ENCODE results near the gene BRCA1. TPM values are rescaled to one million over a fixed set of nuclear protein-coding genes. Genes with fewer than 3 reads are reported as not detected.

Gene BRCA1
- total RNA-seq, 3 donors from 2014 or later: 8.8 to 17.4 (median 10.3) TPM

- Histone ChIP-seq H3K9me3 (no peaks in the 10 kb centered on the region), H3K4me1 (ENCODE audit: low read depth) (peaks cover 15% of the 10 kb centered on the region), H3K4me3 (peak overlapping the region; percentile 42), H3K36me3 (ENCODE audit: low read depth) (peaks cover 4% of the 10 kb centered on the region)
- no peak for ATAC-seq
- DNase-seq: no peak
- intact Hi-C loops (cut with DNase I, micrococcal nuclease): no loop called here
- no peak for TF ChIP-seq CTCF (IDR thresholded peaks at IDR 0.05)
Measured at GRCh38 chr17:42999003-42999525, 126.1 kb downstream of the BRCA1 start.

GRCh38 chr17:42997984-42998938, 126.9 kb downstream of the BRCA1 start, which contains the start of gene RPL27:
Gene RPL27 (plus strand): TSS chr17:42998419. CDS start chr17:42998751, 332 bp downstream.
- ATAC-seq (peak; percentile 97), DNase-seq (peak; percentile 97 to 99 (median 98))
- Histone ChIP-seq H3K9me3 (no peaks in the 10 kb centered on the region), H3K4me3 (peak within 1 kb of the TSS; percentile 42), H3K36me3 (ENCODE audit: low read depth) (peaks cover 4% of the 10 kb centered on the region), H3K4me1 (ENCODE audit: low read depth) (peaks cover 15% of the 10 kb centered on the region)
- intact Hi-C loops (cut with DNase I, micrococcal nuclease): no loop called here
- TF ChIP-seq CTCF (IDR thresholded peaks at IDR 0.05): peak; percentile 78

- no peak for ATAC-seq
- intact Hi-C loops (cut with DNase I, micrococcal nuclease): no loop called here
Measured at GRCh38 chr17:42997390-42997983, 127.7 kb downstream of the BRCA1 start.

More at GRCh38 chr17:42997390-42997983, 127.7 kb downstream of the BRCA1 start:
- Histone ChIP-seq H3K9me3 (no peaks in the 10 kb centered on the region), H3K4me3 (no peak overlapping the region), H3K36me3 (ENCODE audit: low read depth) (peaks cover 4% of the 10 kb centered on the region), H3K4me1 (ENCODE audit: low read depth) (peaks cover 15% of the 10 kb centered on the region)
- TF ChIP-seq CTCF (IDR thresholded peaks at IDR 0.05): no peak
- no peak for DNase-seq

Other genes starting within 250 kb of the BRCA1 start
- gene G6PC1, start 224.6 kb downstream of the BRCA1 start, total RNA-seq: under 1 TPM in 1 of 3 donors, not detected in 2; 0.67 TPM
- 10 to 100 TPM; 25.9 to 30.7 (median 29.4) TPM for gene AARSD1, start 160.9 kb downstream of the BRCA1 start, total RNA-seq
- gene PTGES3L, start 145.3 kb downstream of the BRCA1 start, total RNA-seq: 1 to 10 TPM; 3.8 to 5.5 (median 4.4) TPM
- 10 to 100 TPM; 22.2 to 27.0 (median 26.2) TPM for gene RUNDC1, start 144.8 kb downstream of the BRCA1 start, total RNA-seq
- 100 to 1,000 TPM; 459 to 804 (median 648) TPM for gene RPL27, start 126.9 kb downstream of the BRCA1 start, total RNA-seq
- gene IFI35, start 118.6 kb downstream of the BRCA1 start, total RNA-seq: 10 to 100 TPM; 39.2 to 58.2 (median 39.3) TPM
- gene VAT1, start 103.0 kb downstream of the BRCA1 start, total RNA-seq: 100 to 1,000 TPM in 1 of 3 donors, 10 to 100 TPM in 2; 35.2 to 142 (median 48.7) TPM
- gene RND2, start 100.1 kb downstream of the BRCA1 start, total RNA-seq: 1 to 10 TPM in 1 of 3 donors, under 1 TPM in 2; 0.09 to 7.2 (median 0.51) TPM
- 100 to 1,000 TPM; 116 to 164 (median 119) TPM for gene NBR1, start 45.9 kb upstream of the BRCA1 start, total RNA-seq
- gene TMEM106A, start 86.5 kb upstream of the BRCA1 start, total RNA-seq: 10 to 100 TPM; 11.8 to 12.5 (median 12.0) TPM
- not detected for gene CCDC200, start 103.3 kb upstream of the BRCA1 start, total RNA-seq
- gene RNU2-1, start 108.6 kb upstream of the BRCA1 start, total RNA-seq: 1,000 to 10,000 TPM; 3,750 to 8,379 (median 4,134) TPM

Measured in mucosa of descending colon (tissue), 3 donors.